ENCODE results near the gene MAGI2.

Gene MAGI2

DNA sequence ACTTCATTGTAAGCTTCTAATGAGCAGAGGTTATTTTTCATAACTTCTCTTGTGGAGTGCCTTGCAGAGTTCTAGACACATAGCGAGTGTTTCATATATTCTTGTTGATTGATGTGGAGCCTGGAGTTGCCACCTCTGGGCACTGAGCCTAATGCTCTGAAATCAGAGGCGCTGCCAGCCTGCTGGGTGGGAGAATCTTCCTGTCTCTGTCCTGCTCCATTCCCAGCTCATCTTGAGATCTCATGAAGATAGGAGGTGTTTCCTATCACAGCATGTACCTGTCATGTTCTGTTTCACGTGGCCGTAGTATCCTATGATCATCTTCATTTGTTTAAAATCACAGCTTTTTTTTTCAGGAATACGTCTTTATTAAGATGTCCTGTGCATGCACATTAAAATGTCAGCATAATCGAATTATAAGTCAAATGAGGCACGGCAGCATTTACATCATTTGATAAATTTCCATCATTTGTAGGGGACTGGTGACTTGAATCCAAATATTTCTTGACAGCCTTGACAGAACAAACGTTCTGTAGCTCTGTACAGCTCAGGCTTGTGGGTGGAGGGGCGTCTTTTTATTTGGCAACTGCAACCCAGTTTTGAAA is 1261.9 kb downstream of the MAGI2 start:
- DNase-seq: no peak

DNA sequence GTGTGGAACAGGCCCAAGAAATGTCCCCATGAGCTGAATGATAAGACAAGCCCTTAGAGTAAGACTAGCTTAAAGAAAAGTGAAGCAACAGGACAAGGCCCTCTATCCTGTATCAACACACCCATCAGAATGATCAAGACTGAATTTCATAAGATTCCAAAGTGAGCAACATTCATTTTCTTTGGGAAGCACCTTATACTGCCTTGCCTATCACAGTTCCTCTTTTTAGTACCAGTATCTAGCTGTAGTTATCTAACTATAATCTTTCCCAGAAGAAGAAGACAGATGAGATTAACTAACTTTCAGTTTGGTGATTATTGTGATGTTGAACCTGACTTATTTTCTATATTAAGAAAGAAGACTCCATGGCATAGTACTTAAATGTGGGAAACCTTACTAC is 1263.7 kb downstream of the MAGI2 start:
- DNase-seq: no peak

DNA sequence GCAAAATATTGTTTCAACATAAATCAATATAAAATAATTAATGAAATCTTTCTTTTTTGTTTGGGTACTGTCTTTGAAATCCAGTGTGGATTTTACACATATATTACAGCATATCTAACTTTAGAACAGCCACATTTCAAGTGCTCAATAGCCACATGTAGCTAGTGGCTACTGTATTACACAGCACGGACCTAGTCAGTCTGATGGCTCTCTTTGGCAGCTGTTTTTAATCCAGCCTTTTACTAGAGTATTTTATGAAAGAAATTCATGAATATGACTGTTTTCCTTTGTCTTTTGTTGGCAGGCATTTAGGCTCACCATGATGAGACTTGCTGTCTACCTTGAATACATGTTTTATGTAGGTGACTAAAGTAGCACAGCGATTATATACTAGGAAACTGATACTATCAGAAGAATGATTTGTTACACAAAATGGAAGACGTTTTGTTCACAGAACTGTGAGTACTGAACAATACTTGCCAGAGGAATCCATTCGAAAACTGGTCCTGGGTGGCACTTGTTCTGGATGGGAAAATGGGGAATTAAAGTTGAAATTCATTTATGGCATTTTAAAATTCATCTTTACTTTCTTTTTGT is 1268.2 kb downstream of the MAGI2 start:
- no peak for DNase-seq

DNA sequence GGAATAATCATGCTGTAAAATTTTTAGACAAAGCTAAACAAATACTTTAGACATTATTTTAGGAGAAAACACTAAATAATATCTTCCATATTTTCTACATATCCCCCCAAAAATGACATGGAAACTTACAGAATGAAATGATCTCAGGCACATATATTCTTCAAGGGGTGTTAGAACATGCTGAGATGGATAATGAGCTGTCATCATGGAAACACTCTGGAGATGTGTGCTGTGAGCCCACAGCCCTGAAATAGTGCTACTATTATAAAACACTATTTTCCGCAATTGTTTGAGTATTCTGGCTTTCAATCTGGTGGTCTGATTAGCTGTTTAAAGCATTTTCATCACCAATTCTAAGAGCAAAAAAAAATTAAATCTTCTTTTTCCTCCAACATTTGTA is 1269.2 kb downstream of the MAGI2 start:
- no peak for DNase-seq

DNA sequence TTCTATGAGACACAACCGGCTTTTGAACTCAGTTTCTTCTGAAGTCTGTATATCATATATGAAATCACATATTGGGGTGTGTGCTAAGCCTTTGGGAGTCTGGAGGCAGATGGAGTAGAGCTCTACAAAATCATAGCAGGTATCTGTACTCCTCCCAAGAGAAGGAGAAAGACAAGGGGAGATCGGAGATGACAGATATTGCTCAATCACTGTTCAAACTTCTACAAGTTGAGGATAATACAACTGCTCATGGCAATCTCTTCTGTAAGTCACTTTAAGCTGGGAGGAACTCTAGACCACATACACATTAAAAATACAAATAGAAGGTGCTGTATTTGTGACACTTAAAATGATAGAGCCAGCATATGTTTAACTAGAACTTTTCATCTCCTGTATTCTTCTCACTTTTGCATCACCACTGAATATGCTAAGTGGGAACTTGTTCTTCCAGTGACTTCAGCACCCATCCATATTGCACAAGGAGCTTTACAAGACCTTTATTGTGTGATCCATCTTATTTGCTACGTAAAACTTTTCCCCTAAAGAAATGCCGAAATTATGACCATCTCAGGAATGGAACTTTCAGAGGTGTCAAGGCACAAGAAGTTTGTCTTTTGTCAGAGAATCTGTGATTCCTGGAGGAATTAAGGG is 1273.5 kb downstream of the MAGI2 start:
- no peak for DNase-seq

DNA sequence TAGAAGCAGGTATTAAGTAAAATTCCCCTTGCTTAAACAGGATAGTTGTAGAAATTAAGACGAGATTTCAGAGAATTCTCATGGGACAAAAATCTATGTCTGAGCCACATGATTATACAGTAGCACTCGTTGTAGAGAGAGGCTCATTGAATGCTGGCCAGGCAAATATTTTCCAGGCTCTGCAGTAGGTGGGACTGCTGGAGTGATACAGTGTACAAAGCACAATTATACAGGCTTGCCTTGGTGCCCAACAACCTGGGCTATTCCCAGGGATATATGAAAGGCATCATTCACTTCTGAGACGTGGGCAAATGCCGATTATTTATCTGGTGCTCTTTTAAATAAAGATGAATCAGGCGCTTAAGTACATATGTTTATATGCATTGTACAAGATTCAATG is 1274.3 kb downstream of the MAGI2 start:
- DNase-seq: no peak

DNA sequence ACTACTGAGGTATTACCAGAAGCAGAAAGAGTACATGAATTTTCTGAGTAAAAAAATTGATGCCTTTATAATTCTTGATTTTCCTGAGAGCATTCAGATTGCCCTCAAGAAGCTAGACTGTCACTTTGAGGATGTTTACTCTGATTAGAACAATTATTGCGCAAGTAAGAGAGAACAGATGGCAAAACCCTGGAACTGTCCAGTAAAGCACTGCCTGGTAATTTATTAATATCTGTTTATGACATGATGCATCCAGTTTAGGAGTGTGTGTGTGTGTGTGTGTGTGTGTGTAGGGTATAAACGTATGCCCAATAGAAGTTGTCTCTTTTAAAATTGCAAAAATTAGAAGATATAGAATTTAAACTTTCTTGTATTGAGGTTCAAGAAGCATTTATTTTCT is 1275.1 kb downstream of the MAGI2 start:
- DNase-seq: no peak

DNA sequence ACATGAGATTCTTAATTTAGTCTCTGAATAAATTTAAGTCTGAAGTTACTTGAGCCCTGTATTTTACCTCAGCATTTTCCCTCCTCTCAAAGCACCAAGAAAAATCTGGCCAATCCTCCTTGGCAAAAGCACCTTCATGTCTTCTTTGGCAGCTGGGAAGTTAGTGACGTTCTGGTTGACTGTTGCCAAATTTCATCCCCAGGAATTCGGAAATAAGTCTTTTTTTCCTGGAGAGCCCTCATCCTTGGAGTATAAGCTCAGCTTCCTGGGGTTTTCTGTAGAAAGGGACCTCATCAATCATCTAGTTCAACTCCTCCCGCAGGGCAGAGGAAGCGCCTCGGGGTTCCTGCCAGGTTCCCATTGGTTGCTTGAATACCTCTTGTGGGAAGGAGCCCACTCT is 1277.3 kb downstream of the MAGI2 start:
- no peak for DNase-seq

DNA sequence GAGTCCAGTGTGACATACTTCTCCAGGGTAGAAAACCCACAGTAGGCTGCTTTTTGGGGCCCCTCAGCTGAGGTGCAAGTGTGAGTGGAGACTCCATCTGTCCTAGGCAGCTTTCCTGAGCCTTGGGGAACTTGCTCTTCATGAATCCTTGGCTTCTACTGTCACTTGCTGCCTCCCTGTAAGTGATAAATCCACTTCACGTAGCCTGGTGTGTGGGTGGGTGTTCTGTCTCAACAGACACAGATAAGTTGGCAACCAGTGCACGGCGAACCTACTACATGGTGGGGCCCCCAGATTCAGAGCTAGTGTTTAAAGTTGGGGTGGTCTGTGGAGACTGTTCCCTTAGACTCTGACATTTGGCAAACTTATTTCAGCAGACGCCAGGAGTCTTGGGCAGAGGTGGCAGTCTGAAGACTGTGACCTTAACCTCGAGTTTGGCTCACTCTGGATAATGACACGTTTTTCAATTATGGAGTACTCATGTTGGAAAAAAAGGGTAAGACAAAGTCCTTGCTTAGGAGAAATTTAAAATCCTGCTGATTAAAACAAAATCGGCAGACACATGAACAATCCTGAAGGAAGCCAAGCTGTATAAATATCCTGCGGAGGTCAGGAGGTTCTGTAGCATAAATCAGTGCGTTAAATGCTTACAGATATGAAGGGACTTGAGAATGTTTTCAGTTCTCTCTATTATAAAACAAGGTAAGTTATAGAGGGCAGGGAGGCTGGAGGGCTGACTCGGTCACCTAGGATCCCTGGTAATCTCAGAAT is 1278.0 kb downstream of the MAGI2 start:
- no peak for DNase-seq

DNA sequence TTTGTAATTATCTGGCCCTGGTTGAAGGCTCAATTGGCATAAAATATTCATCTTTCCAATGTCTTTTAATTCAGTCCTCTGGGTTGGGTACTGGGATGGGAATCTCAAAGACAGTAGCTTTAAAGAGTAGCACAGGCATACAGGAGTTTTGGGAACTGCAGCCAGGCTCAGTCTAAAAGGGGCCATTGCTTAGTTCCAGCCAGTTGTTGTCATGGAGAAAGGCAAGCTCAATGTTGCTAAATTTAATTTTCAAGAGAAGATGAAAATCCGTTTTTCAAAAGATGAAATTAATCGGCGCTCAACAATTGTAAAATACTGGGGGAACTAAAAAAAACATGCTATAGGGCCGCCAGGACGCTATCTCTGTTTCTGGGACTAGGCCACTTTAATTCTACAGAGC is 1279.8 kb downstream of the MAGI2 start:
- no peak for DNase-seq

DNA sequence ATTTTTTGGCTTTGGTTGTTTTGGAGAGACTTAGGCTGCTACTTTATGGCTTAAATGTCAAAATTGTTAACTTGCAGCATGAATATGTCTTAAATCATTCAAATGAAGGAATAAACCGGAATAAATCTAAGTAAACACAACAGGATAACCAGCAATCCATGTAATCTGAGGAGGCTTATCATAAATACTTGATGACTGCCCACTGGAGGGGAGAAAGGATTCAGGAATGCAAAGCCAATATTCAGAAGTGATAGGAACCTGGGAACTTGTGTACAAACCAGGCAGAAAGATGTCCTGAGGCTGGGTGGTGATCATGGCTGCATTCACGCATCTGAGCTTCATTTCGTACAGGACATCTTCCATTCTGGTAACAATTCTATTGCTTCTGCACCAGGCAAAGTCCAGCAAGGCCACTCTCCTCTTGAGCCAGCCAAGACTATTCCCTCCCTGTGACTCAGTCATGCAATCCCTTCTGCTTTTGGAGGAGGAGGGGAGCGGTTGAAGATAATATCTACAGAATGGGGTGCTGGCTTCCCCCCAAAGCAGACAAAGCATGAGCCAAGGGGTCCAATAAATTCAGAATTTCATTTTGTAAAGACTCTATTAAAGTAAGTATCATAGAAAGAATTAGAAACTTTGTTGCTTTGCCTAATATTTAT is 1280.4 kb downstream of the MAGI2 start:
- DNase-seq: no peak

DNA sequence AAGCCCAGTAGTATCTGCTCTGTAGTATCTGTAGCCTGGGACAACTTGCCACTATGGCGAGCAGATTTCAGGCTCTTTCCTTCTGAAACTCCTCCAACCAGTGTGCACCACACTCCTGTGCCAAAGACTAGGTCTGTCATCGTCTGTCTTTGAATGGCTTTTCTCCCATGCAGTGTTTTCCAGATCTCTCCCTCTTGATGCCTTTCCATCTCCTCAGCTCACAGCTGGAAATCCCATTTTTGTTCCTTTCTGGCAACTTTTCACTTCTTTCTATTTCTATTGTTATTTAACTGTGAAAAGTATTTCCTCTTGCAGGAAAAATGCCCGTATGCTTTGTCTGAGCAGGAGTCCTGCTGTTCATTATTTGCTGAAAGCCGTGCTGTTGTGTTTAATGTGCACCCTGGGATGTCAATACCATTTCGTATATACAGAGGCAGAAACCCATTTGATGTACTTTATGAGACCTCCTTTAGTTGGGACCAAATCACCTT is 1281.2 kb downstream of the MAGI2 start:
- no peak for DNase-seq

DNA sequence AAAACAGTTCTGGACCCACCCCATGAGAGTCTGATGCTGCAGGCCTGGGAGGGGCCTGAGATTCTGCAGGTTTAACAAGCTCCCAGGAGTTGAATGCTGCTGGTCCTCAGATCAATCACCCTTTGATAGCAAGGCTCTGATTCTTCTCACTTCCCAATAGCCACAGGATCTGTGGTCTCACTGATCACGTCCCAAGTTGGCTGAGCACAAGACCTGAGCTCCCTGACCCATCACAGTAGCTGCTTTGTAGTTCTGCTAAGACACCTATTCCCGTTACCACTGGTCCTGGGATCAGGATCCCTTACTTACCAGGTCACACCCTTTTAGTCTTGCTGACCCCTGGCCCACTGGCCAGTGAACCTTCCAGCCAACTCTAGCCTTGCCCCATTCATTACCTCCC is 1282.1 kb downstream of the MAGI2 start:
- no peak for DNase-seq

DNA sequence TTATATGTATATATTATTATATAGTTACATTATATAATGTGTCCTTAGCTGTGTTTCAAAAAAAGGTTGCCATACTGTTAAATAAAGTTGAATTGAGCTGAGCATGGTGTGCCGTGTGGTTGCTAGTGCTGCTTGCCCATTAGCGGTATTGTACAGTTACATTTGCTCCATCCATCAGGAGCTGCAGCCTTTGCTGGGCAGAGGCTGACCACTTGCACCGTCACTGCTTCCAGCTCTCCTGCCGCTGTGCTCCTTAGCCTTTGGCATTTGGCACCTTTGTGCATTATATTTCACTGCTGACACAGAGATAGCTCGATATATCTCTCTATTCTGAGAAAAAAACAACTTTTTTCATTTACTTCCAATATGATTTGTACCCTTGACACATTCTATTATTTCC is 1282.7 kb downstream of the MAGI2 start:
- DNase-seq: no peak

DNA sequence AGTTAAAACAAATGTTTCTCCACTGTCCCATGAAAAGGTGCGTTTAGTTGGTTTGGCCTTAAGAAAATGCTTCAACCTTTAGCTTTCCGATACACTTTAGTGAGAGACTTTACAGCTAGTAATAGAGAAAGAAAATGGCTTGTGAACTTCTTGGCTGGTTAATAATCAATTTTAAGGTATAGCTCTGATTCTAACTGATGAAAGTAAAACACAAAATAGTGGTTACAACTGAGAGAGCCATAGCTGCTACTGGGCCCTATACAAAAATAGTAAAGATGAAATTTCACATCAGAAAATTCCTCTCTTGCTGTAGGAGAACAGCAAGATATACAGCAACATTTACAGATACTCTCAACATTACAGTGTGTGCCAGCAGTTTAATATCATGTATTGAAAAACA is 1283.5 kb downstream of the MAGI2 start:
- no peak for DNase-seq

DNA sequence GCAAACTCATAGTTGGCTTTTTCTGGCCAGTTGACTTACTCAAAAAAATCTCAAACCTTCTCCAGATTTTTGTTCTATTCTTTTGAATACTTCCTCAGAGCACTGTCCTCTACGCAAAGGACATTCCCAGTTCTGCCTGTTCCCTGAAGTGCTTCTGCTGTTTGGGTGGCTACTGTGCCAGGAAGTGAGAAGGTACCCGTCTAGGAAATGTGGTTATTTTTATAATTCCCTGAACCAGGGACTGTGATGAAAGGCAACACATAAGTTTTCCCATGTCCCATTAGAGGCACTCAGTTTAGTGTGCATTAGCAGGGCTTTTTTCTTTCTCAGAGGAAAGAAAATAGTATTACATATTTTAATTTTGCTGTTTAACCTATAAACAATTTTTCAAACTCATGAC is 1284.6 kb downstream of the MAGI2 start:
- no peak for DNase-seq

DNA sequence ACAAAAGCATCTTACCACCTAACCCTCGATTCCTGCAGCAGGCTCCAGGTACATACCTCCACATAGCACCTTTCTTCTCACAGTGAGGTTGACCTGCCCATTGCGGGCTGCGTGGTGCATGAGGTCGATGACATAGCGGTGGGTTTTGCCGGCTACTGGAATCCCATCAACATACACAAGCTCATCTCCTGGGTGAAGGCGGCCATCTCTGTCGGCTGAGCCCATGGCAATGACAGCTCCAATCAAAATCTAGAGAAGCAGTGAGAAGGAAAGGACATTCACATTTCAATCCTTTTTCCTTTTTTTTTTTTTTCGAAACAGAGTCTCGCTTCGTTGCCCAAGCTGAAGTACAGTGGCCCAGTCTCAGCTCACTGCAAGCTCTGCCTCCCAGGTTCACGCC is 1285.6 kb downstream of the MAGI2 start:
- no peak for DNase-seq

DNA sequence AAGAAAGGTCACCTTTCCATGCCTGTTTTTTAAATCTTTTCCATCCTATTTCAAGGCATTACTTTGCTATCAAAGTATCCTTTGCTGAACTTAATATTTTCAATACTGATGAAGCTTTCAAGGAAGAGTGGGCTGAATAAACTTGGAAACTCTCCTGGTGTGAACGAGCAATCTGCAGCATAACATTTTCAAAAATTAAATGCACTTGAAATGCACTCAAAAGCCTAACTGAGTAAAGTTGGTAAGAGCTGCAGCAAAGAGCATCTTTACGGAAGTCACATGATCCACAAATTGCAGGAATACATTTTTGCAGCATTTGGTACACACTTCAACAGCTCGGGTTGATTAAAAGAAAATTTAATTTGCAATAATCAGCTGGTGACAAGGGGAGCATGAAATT is 1287.6 kb downstream of the MAGI2 start:
- DNase-seq: no peak

DNA sequence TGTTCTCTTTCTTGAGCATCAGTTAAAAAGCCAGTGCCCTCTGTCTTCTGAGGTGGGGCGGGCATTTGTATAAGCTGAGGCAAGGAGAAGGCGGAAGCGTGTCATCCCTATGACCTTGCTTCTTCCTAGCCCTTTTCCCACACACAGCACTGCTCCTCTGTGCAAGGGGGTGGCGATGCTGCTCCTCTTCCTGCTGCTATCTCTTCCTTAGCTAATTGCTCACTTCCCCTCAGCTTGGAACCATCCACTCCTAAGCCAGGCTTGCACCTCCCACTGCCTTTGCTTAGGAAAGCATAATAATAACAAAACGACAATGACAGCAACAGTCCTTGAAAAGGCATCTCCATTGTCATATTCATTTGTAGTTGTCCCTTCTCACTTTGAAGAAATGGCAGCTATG is 1288.0 kb downstream of the MAGI2 start:
- no peak for DNase-seq

DNA sequence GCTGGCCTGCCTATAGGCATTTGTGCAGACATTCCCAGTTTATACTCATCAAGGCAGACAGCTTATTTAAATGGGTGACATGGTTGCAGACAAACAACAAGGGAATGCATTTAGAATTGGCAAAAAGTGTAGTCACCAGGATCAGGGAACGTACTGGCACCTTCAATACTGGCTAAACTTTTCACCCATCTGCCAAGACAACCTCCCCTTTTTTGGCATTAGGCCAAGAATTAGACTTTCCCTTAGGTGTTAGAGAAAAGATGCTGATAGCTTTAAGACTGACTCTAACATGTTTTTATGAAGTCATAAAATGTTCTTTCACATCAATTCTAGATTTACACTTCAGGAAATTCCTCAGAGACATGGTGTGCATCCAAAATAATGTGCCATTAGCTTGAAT is 1289.0 kb downstream of the MAGI2 start:
- DNase-seq: no peak

DNA sequence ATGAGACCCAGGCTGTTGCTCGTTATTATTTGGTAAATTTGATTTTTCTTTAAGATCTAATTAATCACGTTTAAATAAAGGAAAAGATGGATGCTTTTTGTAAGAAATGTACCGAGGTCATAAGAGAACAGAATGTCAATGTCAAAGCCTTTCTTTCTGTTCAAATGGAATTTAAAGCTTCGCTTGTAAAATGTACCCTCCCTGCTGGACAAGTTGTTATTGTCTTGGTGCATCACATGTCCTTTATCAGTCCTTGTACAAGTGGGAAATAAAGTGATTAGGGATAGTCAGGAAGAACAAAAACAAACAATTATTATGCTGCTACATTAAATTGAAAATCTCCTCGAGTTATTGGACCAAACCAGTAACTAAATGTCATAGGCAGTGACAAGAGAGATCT is 1291.7 kb downstream of the MAGI2 start:
- no peak for DNase-seq

DNA sequence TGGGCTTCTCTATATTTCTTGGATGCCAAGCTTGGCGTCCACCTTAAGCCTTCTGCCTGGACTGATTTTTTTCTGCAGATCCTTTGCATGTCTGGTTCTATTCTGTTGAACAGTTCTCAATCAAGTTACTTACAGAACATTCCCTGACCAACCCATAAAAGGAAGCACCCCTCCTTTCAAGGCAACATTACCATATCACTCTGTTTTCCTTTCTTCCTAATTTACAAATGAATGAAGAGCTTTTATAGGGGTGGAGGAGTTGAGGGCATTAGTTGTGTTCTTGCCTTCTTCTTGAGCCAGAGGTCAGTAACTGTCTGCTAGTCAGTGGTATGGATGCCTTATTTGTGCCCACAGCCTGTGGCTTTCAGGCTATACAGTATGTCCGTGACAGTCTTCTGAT is 1293.9 kb downstream of the MAGI2 start:
- DNase-seq: no peak

DNA sequence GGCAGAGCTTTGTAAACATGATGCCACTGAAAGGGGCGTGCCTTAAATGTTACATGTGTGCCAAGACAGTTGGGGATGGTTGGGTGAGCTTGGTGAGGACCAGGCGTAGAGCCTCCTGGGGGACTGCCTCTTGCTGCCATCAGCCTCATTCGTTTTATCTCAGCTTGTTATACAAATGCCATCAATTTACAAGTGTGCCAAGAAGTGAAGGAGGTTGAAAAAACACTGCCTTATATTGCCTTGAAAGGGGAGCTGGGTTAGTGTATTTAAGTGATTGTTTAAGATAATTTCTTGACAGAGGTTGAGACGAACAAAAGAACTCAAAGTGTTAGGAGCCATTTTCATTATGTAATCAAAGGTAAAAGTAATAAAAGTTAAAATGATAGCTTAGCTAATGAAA is 1300.2 kb downstream of the MAGI2 start:
- no peak for DNase-seq
